ENCODE data around the gene IDI1.

The IDI1 gene

GRCh38 chr10:990808-991207 is 58.1 kb downstream of the IDI1 start:
- no peak for TF ChIP-seq CTCF (IDR thresholded peaks at IDR 0.05; ENCODE audit: control insufficient read depth, extremely low read depth, insufficient read depth)
- no peak for DNase-seq (ENCODE audit: low read depth)
- no peak overlapping the region for H3K4me3 ChIP-seq (ENCODE audit: low read depth, low read length)
